Measurements from ENCODE around the gene ATP6V1G2. TPM values are rescaled to one million over a fixed set of nuclear protein-coding genes. Genes with fewer than 3 reads are reported as not detected.

Gene ATP6V1G2
- total and polyA plus RNA-seq, 2 of the 4 experiments (the other 2 are of a cell fraction), result 1.4 to 6.5 TPM

- CTCF ChIA-PET, result interaction anchor here (0.6 to 2.4 kb wide), 4 partner anchors 12 to 191 kb away, joined by 3 to 14 read pairs (median 6); partner anchors contain the start of gene LST1
- peak overlapping the region; percentile 87 for H3K4ac ChIP-seq (ENCODE audit: low read depth, low read length)
- H2AK9ac ChIP-seq (replicated peaks; ENCODE audit: low read depth, low read length, poor library complexity), result peak overlapping the region; percentile 97
- peak overlapping the region; percentile 91 to 98 for H4K8ac ChIP-seq (ENCODE audit: low read depth in 2 of 2, low read length in 2 of 2)
- no peak overlapping the region; the same call in 1 of the 2 replicates for H3K18ac ChIP-seq (ENCODE audit: low read depth, low read length)
- no TSS peak for BruUV-seq (replicated peaks)
- H3K4me1 ChIP-seq (ENCODE audit: control insufficient read depth, insufficient read depth, low read length), result peaks cover 6% of the 10 kb centered on the region
- H3K9ac ChIP-seq (ENCODE audit: low read depth, low read length), result peak overlapping the region; percentile 81
- peak overlapping the region; percentile 27; the same call in 1 of the 2 replicates for H2BK120ac ChIP-seq (ENCODE audit: low read depth, low read length)
- H3K27ac ChIP-seq (ENCODE audit: insufficient read depth, low read length), result peak overlapping the region; percentile 74
- no peak overlapping the region for H2BK20ac ChIP-seq (ENCODE audit: low read depth, low read length)
- H4K20me1 ChIP-seq (ENCODE audit: insufficient read depth, low read length), result no peaks in the 10 kb centered on the region
- intact Hi-C loops (cut with micrococcal nuclease), result loop anchor here (2.0 to 5.0 kb wide), 4 partner anchors 34 to 404 kb away; partner anchors contain the start of genes GPANK1, HSPA1B and LTB
- H3K9me3 ChIP-seq (ENCODE audit: control insufficient read depth, insufficient read depth, low read length), result no peaks in the 10 kb centered on the region
- peak overlapping the region; percentile 85 for H2AFZ ChIP-seq (replicated peaks; ENCODE audit: low read length, poor library complexity)
- H4K91ac ChIP-seq (ENCODE audit: insufficient read depth, low read depth, low read length), result peak overlapping the region; percentile 48
- H3K27me3 ChIP-seq (ENCODE audit: control insufficient read depth, insufficient read depth, low read length), result no peaks in the 10 kb centered on the region
- peak overlapping the region; percentile 89 for H4K5ac ChIP-seq (ENCODE audit: low read depth, low read length)
- dilution Hi-C loops (cut with HindIII; ENCODE audit: low sequenced_read_pairs, unreplicated experiment), result no loop called here
- H2BK5ac ChIP-seq (ENCODE audit: low read depth, low read length, poor library complexity, severe bottlenecking), result peak overlapping the region; percentile 84
- in situ Hi-C loops (cut with MboI; ENCODE audit: low sequenced_read_pairs), result loop anchor here (5.0 to 10.0 kb wide), 2 partner anchors 49 to 287 kb away; no protein-coding TSS in a partner anchor
- peak overlapping the region; percentile 90 for H3K56ac ChIP-seq (ENCODE audit: extremely low read depth, insufficient read depth, low read length)
- H3K79me1 ChIP-seq (ENCODE audit: low read depth in 1 of 2, low read length in 2 of 2), result peaks cover 8 to 30% of the 10 kb centered on the region in 2 experiments; a peak in 3 of 4 replicates
- no peak overlapping the region for H2BK15ac ChIP-seq (ENCODE audit: low read depth, low read length)
- ATAC-seq (ENCODE audit: low read depth) (no peak), DNase-seq (no peak)
- peak overlapping the region; percentile 45 for H3K4me3 ChIP-seq (ENCODE audit: insufficient read depth, low read depth, low read length)
- peaks cover 6% of the 10 kb centered on the region for H3K9me1 ChIP-seq (ENCODE audit: insufficient read depth, low read length)
- WGBS, 2 experiments (ENCODE audit: extremely low coverage in 2 of 2, insufficient read length in 1 of 2), result 95 to 100% methylated on average over 1 to 11 of the region's 24 CpGs
- TF ChIP-seq POLR2A (IDR thresholded peaks at IDR 0.05; ENCODE audit: low read depth, low read length) (0 out of 2 replicates have a peak, but pooled peaks have one; percentile 7), RCOR1 (IDR thresholded peaks at IDR 0.05; ENCODE audit: insufficient replicate concordance, low read length) (no peak), CEBPB (IDR thresholded peaks at IDR 0.05; ENCODE audit: low read depth, low read length) (no peak), MAFK (IDR thresholded peaks at IDR 0.05; ENCODE audit: low read depth, low read length) (no peak), BHLHE40 (IDR thresholded peaks at IDR 0.05; ENCODE audit: low read depth, low read length) (no peak)
- H3K36me3 ChIP-seq (ENCODE audit: control insufficient read depth, insufficient read depth, low read length), result peaks cover 11% of the 10 kb centered on the region
- POLR2A ChIA-PET (ENCODE audit: unreplicated experiment), result interaction anchor here (0.6 to 0.7 kb wide), 2 partner anchors 199 to 573 kb away, joined by 7 to 9 read pairs; no protein-coding TSS in a partner anchor
- H3K23ac ChIP-seq (ENCODE audit: low read depth, low read length), result peak overlapping the region; percentile 93
- H2AK5ac ChIP-seq (ENCODE audit: low read depth, low read length), result peak overlapping the region; percentile 92
- peak overlapping the region; percentile 90; the same call in 1 of the 2 replicates for H3K14ac ChIP-seq (replicated peaks; ENCODE audit: low read depth, low read length)
- H3K4me2 ChIP-seq (ENCODE audit: low read depth, low read length), result peak overlapping the region; percentile 79
Measured at GRCh38 chr6:31547727-31548543, 1.5 kb upstream of the ATP6V1G2 start.
